Measurements from ENCODE around the gene SEC61A2. TPM values are rescaled to one million over a fixed set of nuclear protein-coding genes. Genes with fewer than 3 reads are reported as not detected.

The SEC61A2 gene
- total and polyA plus RNA-seq, 2 experiments from 2014 or later, result 8.7 to 17.6 TPM

DNA sequence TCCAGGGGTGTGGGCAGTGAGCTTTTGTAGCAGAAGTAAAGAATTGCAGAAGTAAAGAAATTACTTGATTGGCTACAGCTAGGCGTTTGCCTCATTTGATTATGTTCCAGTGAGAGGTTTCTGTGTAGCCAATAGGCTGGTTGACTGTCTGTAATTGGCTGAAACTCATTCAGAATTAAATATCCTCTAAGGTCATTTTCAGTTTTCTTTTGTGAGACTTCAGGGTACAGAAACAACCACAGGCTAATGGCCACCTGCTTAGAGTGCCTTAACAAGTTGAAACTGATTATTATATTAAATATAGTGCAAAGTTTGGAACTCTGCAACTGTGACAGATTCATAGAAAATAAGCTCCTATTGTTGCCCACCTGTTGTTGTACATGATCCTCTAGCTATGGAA is 10.6 kb downstream of the SEC61A2 start:
- H3K36me3 Mint-ChIP-seq (ENCODE audit: low read depth), result peaks cover 31% of the 10 kb centered on the region; the same call in 2 of the 3 replicates
- ATAC-seq, result no peak
- no peaks in the 10 kb centered on the region for H3K27me3 ChIP-seq (ENCODE audit: insufficient read depth)

More for the DNA sequence above, 10.6 kb downstream of the SEC61A2 start:
- TF ChIP-seq POLR2AphosphoS5 (IDR thresholded peaks at IDR 0.05; ENCODE audit: low read depth) (no peak), STAT1 (IDR thresholded peaks at IDR 0.05; ENCODE audit: unreplicated experiment) (no peak), JUNB (IDR thresholded peaks at IDR 0.05; ENCODE audit: unreplicated experiment) (no peak), ZNF114 (CRISPR knock-in tag; IDR thresholded peaks at IDR 0.05) (no peak), EZH2 (IDR thresholded peaks at IDR 0.05; ENCODE audit: low read depth, unreplicated experiment) (no peak), ZNF331 (CRISPR knock-in tag; IDR thresholded peaks at IDR 0.05; ENCODE audit: low read depth) (no peak)
- TF ChIP-seq, protein P1, sequence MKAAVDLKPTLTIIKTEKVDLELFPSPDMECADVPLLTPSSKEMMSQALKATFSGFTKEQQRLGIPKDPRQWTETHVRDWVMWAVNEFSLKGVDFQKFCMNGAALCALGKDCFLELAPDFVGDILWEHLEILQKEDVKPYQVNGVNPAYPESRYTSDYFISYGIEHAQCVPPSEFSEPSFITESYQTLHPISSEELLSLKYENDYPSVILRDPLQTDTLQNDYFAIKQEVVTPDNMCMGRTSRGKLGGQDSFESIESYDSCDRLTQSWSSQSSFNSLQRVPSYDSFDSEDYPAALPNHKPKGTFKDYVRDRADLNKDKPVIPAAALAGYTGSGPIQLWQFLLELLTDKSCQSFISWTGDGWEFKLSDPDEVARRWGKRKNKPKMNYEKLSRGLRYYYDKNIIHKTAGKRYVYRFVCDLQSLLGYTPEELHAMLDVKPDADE (IDR thresholded peaks at IDR 0.05), result no peak
- TF ChIP-seq, protein P2, sequence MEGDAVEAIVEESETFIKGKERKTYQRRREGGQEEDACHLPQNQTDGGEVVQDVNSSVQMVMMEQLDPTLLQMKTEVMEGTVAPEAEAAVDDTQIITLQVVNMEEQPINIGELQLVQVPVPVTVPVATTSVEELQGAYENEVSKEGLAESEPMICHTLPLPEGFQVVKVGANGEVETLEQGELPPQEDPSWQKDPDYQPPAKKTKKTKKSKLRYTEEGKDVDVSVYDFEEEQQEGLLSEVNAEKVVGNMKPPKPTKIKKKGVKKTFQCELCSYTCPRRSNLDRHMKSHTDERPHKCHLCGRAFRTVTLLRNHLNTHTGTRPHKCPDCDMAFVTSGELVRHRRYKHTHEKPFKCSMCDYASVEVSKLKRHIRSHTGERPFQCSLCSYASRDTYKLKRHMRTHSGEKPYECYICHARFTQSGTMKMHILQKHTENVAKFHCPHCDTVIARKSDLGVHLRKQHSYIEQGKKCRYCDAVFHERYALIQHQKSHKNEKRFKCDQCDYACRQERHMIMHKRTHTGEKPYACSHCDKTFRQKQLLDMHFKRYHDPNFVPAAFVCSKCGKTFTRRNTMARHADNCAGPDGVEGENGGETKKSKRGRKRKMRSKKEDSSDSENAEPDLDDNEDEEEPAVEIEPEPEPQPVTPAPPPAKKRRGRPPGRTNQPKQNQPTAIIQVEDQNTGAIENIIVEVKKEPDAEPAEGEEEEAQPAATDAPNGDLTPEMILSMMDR (conservative IDR thresholded peaks at IDR 0.05; ENCODE audit: low read depth in 2 of 2), result no peak
- TF ChIP-seq, protein P3, sequence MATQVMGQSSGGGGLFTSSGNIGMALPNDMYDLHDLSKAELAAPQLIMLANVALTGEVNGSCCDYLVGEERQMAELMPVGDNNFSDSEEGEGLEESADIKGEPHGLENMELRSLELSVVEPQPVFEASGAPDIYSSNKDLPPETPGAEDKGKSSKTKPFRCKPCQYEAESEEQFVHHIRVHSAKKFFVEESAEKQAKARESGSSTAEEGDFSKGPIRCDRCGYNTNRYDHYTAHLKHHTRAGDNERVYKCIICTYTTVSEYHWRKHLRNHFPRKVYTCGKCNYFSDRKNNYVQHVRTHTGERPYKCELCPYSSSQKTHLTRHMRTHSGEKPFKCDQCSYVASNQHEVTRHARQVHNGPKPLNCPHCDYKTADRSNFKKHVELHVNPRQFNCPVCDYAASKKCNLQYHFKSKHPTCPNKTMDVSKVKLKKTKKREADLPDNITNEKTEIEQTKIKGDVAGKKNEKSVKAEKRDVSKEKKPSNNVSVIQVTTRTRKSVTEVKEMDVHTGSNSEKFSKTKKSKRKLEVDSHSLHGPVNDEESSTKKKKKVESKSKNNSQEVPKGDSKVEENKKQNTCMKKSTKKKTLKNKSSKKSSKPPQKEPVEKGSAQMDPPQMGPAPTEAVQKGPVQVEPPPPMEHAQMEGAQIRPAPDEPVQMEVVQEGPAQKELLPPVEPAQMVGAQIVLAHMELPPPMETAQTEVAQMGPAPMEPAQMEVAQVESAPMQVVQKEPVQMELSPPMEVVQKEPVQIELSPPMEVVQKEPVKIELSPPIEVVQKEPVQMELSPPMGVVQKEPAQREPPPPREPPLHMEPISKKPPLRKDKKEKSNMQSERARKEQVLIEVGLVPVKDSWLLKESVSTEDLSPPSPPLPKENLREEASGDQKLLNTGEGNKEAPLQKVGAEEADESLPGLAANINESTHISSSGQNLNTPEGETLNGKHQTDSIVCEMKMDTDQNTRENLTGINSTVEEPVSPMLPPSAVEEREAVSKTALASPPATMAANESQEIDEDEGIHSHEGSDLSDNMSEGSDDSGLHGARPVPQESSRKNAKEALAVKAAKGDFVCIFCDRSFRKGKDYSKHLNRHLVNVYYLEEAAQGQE (IDR thresholded peaks at IDR 0.05; ENCODE audit: unreplicated experiment), result no peak
- no peak overlapping the region for H3K4me2 ChIP-seq
- H3K9me3 Mint-ChIP-seq, result no peaks in the 10 kb centered on the region
- no peak overlapping the region for H3K27ac Mint-ChIP-seq
- H3K4me1 ChIP-seq (ENCODE audit: insufficient read depth), result no peaks in the 10 kb centered on the region
- no peak overlapping the region for H3K27ac ChIP-seq (ENCODE audit: low read depth)
- no peaks in the 10 kb centered on the region for H3K27me3 Mint-ChIP-seq (ENCODE audit: insufficient read depth, low read depth, poor library complexity)
- no peak overlapping the region for H2AFZ ChIP-seq
- H3K9me2 ChIP-seq (ENCODE audit: insufficient read depth), result no peaks in the 10 kb centered on the region
- no peak for DNase-seq (ENCODE audit: low spot score)
- H3K36me3 ChIP-seq (ENCODE audit: insufficient read depth), result peaks cover 16% of the 10 kb centered on the region; the same call in 1 of the 2 replicates
- H3K79me2 ChIP-seq (replicated peaks; ENCODE audit: insufficient read depth), result no peaks in the 10 kb centered on the region
- H3F3A ChIP-seq (replicated peaks; ENCODE audit: low read depth), result no peaks in the 10 kb centered on the region
- no peaks in the 10 kb centered on the region; the same call in 1 of the 2 replicates for H4K20me1 ChIP-seq (replicated peaks; ENCODE audit: insufficient read depth)
- H3K4me3 ChIP-seq, result no peak overlapping the region
- H3K4me3 Mint-ChIP-seq, result no peak overlapping the region
- no peaks in the 10 kb centered on the region for H3K4me1 Mint-ChIP-seq

Data from GM23338 (cell line).